Smooth muscle cell (in vitro differentiated cells): Measurements from ENCODE around the gene GCNT2. TPM values are rescaled to one million over a fixed set of nuclear protein-coding genes. Genes with fewer than 3 reads are reported as not detected.
"Not testable (repeated sequence)": the region's sequence is repeated elsewhere in the genome, so short reads cannot be mapped to it uniquely, and the experiment has no call there.

Experiments
- DNase-seq: peaks from one replicate; lab custom pipeline; 2025; ENCODE audit not compliant: unreplicated experiment; lab: John Stamatoyannopoulos, UW
- H2AFZ ChIP-seq: fragments of 200-600 bp; sonication (generic); 2 replicates; pipeline ENCODE4 v1.6.0; 2016; ENCODE audit warnings: antibody characterized with exemption, low read depth, mild to moderate bottlenecking
- H3F3A ChIP-seq: fragments of 200-600 bp; sonication (generic); 2 replicates; pipeline ENCODE4 v1.6.0; 2017; ENCODE audit warnings: antibody characterized with exemption, low read depth
- H3K27ac ChIP-seq: fragments of 200-600 bp; sonication (generic); 2 replicates; pipeline ENCODE4 v1.5.1; 2016; ENCODE audit warnings: low read depth, mild to moderate bottlenecking
- H3K27me3 ChIP-seq: fragments of 200-600 bp; sonication (generic); 2 replicates; pipeline ENCODE4 v1.6.1; 2016; ENCODE audit warnings: low read depth, mild to moderate bottlenecking
- H3K36me3 ChIP-seq: fragments of 200-600 bp; sonication (generic); 2 replicates; pipeline ENCODE4 v1.5.1; 2016; ENCODE audit warnings: low read depth
- H3K4me1 ChIP-seq: fragments of 200-600 bp; sonication (generic); 2 replicates; pipeline ENCODE4 v1.5.1; 2016; ENCODE audit warnings: low read depth
- H3K4me2 ChIP-seq: fragments of 200-600 bp; sonication (generic); 2 replicates; pipeline ENCODE4 v1.6.0; 2016; ENCODE audit warnings: mild to moderate bottlenecking
- H3K4me3 ChIP-seq: fragments of 200-600 bp; sonication (generic); 2 replicates; pipeline ENCODE4 v1.5.1; 2016; ENCODE audit warnings: mild to moderate bottlenecking
- H3K79me2 ChIP-seq: fragments of 200-600 bp; sonication (generic); 2 replicates; pipeline ENCODE4 v1.6.0; 2016; ENCODE audit warnings: low read depth, mild to moderate bottlenecking
- H3K9ac ChIP-seq: fragments of 200-600 bp; sonication (generic); 2 replicates; pipeline ENCODE4 v1.6.0; 2016; ENCODE audit warnings: low read depth
- H3K9me3 ChIP-seq: fragments of 200-600 bp; sonication (generic); replicated peaks from 2 replicates; pipeline ENCODE4 v1.5.1; 2016; ENCODE audit warnings: low read depth
- H4K20me1 ChIP-seq: fragments of 200-600 bp; sonication (generic); 2 replicates; pipeline ENCODE4 v1.6.0; 2016; ENCODE audit warnings: low read depth
- WGBS: methylation state at CpG from one replicate; pipeline ENCODE4 v1.1.7; 2016; ENCODE audit warnings: low lambda C conversion rate; 5-methylcytosine and 5-hydroxymethylcytosine counted together
- polyA plus RNA-seq: library from polyadenylated mRNA; unstranded; fragments of >200 nt; fragmentation: Nextera tagmentation; extraction: Ambion mirVana; gene quantifications from 2 replicates; pipeline ENCODE4 v1.2.1, GENCODE V29; 2016
- total RNA-seq: library from RNA; depleted of rRNA; stranded (reverse); fragments of >200 nt; gene quantifications from 2 replicates; pipeline ENCODE4 v1.2.3, GENCODE V29; 2014
- TF ChIP-seq, protein P1 (sequence below): fragments of 200-600 bp; sonication (generic); IDR thresholded peaks from 2 replicates; pipeline ENCODE4 v1.5.1; 2017; ENCODE audit warnings: borderline replicate concordance, mild to moderate bottlenecking, antibody characterized with exemption; ENCODE audit not compliant: insufficient read depth, poor library complexity, severe bottlenecking

GCNT2 gene
- total and polyA plus RNA-seq, 2 experiments from 2014 or later: 0.13 to 2.4 TPM

DNA sequence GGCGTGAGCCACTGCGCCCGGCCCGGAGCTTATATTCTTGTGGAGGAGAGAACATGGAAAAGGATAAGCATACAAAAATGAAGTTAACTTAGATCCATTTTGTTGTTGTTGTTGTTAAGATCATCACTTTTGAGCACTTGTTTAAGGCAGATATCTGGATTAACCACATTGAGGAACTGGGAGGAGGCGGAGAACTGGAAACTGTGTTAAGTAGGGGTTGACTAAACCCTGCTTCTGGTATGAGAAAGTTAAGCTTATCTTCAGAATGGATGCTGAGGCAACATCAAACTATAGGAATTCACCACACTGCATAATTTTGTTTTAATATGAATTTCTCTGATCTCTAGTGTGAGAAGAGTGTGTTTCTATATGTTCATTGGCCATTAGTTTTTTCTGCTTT is 57.6 kb downstream of the GCNT2 start:
- Histone ChIP-seq H3K9me3 (no peaks in the 10 kb centered on the region), H3K27me3 (no peaks in the 10 kb centered on the region), H3K4me1 (peaks cover 36% of the 10 kb centered on the region), H3K4me3 (no peak overlapping the region), H3F3A (no peaks in the 10 kb centered on the region), H3K36me3 (no peaks in the 10 kb centered on the region), H3K4me2 (no peak overlapping the region), H3K27ac (no peak overlapping the region), H4K20me1 (no peaks in the 10 kb centered on the region), H3K9ac (no peak overlapping the region), H3K79me2 (no peaks in the 10 kb centered on the region), H2AFZ (no peak overlapping the region)
- TF ChIP-seq, protein P1, sequence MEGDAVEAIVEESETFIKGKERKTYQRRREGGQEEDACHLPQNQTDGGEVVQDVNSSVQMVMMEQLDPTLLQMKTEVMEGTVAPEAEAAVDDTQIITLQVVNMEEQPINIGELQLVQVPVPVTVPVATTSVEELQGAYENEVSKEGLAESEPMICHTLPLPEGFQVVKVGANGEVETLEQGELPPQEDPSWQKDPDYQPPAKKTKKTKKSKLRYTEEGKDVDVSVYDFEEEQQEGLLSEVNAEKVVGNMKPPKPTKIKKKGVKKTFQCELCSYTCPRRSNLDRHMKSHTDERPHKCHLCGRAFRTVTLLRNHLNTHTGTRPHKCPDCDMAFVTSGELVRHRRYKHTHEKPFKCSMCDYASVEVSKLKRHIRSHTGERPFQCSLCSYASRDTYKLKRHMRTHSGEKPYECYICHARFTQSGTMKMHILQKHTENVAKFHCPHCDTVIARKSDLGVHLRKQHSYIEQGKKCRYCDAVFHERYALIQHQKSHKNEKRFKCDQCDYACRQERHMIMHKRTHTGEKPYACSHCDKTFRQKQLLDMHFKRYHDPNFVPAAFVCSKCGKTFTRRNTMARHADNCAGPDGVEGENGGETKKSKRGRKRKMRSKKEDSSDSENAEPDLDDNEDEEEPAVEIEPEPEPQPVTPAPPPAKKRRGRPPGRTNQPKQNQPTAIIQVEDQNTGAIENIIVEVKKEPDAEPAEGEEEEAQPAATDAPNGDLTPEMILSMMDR: no peak
- 92% methylated on average over 5 of the region's 5 CpGs for WGBS
- no peak for DNase-seq

DNA sequence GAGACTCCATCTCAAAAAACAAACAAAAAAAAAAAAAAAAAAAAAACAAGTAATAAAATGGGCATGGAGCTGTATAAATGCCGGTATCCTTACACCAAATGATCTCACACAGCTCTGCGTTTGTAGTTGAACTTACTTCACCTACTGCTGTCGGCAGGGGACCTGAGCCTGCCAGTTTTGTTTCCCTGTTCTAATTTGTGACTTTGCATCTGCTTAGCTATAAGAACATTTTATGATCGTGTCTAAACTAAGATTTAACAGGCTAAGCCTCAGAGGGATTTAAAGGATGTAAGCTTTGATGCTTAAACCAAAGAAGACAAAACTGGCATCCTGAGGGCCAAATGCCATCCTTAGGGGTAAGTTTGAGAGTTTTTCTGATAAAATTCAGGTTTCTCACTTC is 58.7 kb downstream of the GCNT2 start:
- H3F3A ChIP-seq: no peaks in the 10 kb centered on the region
- H3K27me3 ChIP-seq: no peaks in the 10 kb centered on the region
- peaks cover 45% of the 10 kb centered on the region for H3K4me1 ChIP-seq
- H3K79me2 ChIP-seq: no peaks in the 10 kb centered on the region
- H4K20me1 ChIP-seq: no peaks in the 10 kb centered on the region
- H3K36me3 ChIP-seq: no peaks in the 10 kb centered on the region
- no peak overlapping the region for H3K9ac ChIP-seq
- H2AFZ ChIP-seq: no peak overlapping the region
- H3K4me2 ChIP-seq: no peak overlapping the region
- no peak overlapping the region for H3K4me3 ChIP-seq
- DNase-seq: no peak
- TF ChIP-seq, protein P1: no peak
- no peak overlapping the region for H3K27ac ChIP-seq
- no peaks in the 10 kb centered on the region for H3K9me3 ChIP-seq
- whole genome bisulfite sequencing: 77% methylated on average over 4 of the region's 4 CpGs

DNA sequence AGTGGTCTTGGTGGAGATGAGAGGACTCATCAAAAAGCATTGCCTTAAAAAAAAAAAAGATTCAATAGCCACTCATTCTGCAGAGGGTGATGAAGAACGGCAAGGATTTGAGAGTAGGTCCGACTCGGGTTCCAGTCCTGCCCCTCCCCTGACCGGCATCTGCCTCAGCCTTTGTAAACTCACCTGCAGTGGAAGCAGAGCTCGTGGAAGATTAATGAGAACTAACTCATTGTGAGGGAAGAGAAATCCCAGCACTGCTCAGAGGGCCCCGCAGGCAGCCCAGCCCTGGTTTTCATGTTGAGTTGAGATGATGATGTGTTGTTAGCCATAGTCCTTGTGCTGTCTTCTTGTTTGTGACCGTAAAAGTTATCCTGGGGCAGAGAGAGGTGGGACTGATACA is 59.4 kb downstream of the GCNT2 start:
- DNase-seq: no peak
- Histone ChIP-seq H3K4me3 (no peak overlapping the region), H3K79me2 (no peaks in the 10 kb centered on the region), H3K9me3 (no peaks in the 10 kb centered on the region), H3K4me2 (no peak overlapping the region), H2AFZ (no peak overlapping the region), H3K4me1 (peaks cover 51% of the 10 kb centered on the region), H3K27ac (no peak overlapping the region), H3F3A (no peaks in the 10 kb centered on the region), H4K20me1 (no peaks in the 10 kb centered on the region), H3K9ac (no peak overlapping the region), H3K27me3 (peaks cover 6% of the 10 kb centered on the region), H3K36me3 (no peaks in the 10 kb centered on the region)
- WGBS: 69% methylated on average over 7 of the region's 7 CpGs
- TF ChIP-seq, protein P1: no peak

DNA sequence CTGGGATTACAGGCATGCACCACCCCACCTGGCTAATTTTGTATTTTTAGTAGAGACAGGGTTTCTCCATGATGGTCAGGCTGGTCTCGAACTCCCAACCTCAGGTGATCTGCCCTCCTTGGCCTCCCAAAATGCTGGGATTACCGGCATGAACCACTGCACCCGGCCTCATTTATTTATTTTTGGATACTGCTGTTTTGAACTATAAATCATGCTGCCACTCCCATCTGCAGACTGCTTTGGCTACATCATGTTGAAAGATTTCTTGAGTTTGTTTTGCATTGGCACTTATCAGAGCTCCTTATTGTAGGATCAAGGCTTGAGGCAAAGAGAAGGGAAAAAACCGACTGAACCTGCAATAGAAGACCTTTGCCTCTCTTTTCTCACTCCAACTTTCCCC is 60.3 kb downstream of the GCNT2 start:
- not testable (repeated sequence) for H3K27ac ChIP-seq, H3F3A ChIP-seq, H3K36me3 ChIP-seq, H3K4me3 ChIP-seq, H3K4me2 ChIP-seq, H3K9me3 ChIP-seq, H2AFZ ChIP-seq, H3K79me2 ChIP-seq, DNase-seq, H4K20me1 ChIP-seq, H3K9ac ChIP-seq
- 87% methylated on average over 4 of the region's 4 CpGs for WGBS
- Histone ChIP-seq H3K27me3 (peaks cover 15% of the 10 kb centered on the region), H3K4me1 (peaks cover 57% of the 10 kb centered on the region)
